Mesendoderm (in vitro differentiated cells): ENCODE measurements around the gene WASF2.
A peak's percentile ranks its signal among the peaks of the same experiment; 100 is the strongest.

Experiments used
- DNase-seq: peaks from one replicate; pipeline ENCODE4 v3.0.0; 2013
- H2AK5ac ChIP-seq: 2 replicates; pipeline ENCODE4 v1.6.1; 2013; ENCODE audit warnings: low read length, inconsistent platforms
- H2BK120ac ChIP-seq: 2 replicates; pipeline ENCODE4 v1.6.1; 2013; ENCODE audit warnings: low read depth, mild to moderate bottlenecking, low read length, moderate library complexity, mixed read lengths
- H2BK15ac ChIP-seq: replicated peaks from 2 replicates; pipeline ENCODE4 v1.6.1; 2013; ENCODE audit warnings: low read depth, mild to moderate bottlenecking, moderate library complexity
- H2BK5ac ChIP-seq: 2 replicates; pipeline ENCODE4 v1.6.1; 2013; ENCODE audit warnings: low read length, inconsistent platforms
- H3K18ac ChIP-seq: 2 replicates; pipeline ENCODE4 v1.6.1; 2013; ENCODE audit warnings: mild to moderate bottlenecking, low read length, mixed read lengths
- H3K23ac ChIP-seq: one replicate; pipeline ENCODE4 v1.6.1; 2013; ENCODE audit warnings: low read length
- H3K27ac ChIP-seq: 2 replicates; pipeline ENCODE4 v1.5.1; 2013; ENCODE audit warnings: low read depth, mild to moderate bottlenecking, inconsistent platforms, low read length, moderate library complexity
- H3K27me3 ChIP-seq: 2 replicates; pipeline ENCODE4 v1.6.1; 2013; ENCODE audit warnings: low read length, control low read depth, mild to moderate bottlenecking, inconsistent platforms; ENCODE audit not compliant: insufficient read depth, poor library complexity
- H3K36me3 ChIP-seq: 2 replicates; pipeline ENCODE4 v1.6.1; 2013; ENCODE audit warnings: low read length, inconsistent platforms; ENCODE audit not compliant: control insufficient read depth, insufficient read depth
- H3K4ac ChIP-seq: one replicate; pipeline ENCODE4 v1.6.1; 2013; ENCODE audit warnings: low read depth, mild to moderate bottlenecking, low read length, moderate library complexity
- H3K4me1 ChIP-seq: 2 replicates; pipeline ENCODE4 v1.6.1; 2013; ENCODE audit warnings: low read depth, low read length, inconsistent platforms; ENCODE audit not compliant: control insufficient read depth
- H3K4me2 ChIP-seq: 2 replicates; pipeline ENCODE4 v1.6.1; 2013; ENCODE audit warnings: low read length
- H3K4me3 ChIP-seq: 2 replicates; pipeline ENCODE4 v1.5.1; 2013; ENCODE audit warnings: mild to moderate bottlenecking, low read length
- H3K56ac ChIP-seq: one replicate; pipeline ENCODE4 v1.6.1; 2013; ENCODE audit warnings: low read length
- H3K79me1 ChIP-seq: 2 replicates; pipeline ENCODE4 v1.6.1; 2013; ENCODE audit warnings: low read length, inconsistent platforms
- H3K79me2 ChIP-seq: 2 replicates; pipeline ENCODE4 v1.6.1; 2013; ENCODE audit warnings: mild to moderate bottlenecking, low read length; ENCODE audit not compliant: control insufficient read depth, insufficient read depth
- H3K9ac ChIP-seq: 2 replicates; pipeline ENCODE4 v1.6.1; 2013; ENCODE audit warnings: low read length, inconsistent platforms
- H4K5ac ChIP-seq: one replicate; pipeline ENCODE4 v1.6.1; 2013; ENCODE audit warnings: low read length
- H4K8ac ChIP-seq: one replicate; pipeline ENCODE4 v1.6.1; 2013; ENCODE audit warnings: low read depth, mild to moderate bottlenecking, control low read depth, low read length, moderate library complexity
- WGBS: extraction: QIAGEN DNeasy Blood & Tissue Kit; methylation state at CpG from one replicate; pipeline ENCODE4 v1.1.7; 2013; ENCODE audit warnings: low lambda C conversion rate, missing lambda C conversion rate; ENCODE audit not compliant: insufficient coverage; ENCODE audit errors: extremely low coverage; 5-methylcytosine and 5-hydroxymethylcytosine counted together

The WASF2 gene

DNA sequence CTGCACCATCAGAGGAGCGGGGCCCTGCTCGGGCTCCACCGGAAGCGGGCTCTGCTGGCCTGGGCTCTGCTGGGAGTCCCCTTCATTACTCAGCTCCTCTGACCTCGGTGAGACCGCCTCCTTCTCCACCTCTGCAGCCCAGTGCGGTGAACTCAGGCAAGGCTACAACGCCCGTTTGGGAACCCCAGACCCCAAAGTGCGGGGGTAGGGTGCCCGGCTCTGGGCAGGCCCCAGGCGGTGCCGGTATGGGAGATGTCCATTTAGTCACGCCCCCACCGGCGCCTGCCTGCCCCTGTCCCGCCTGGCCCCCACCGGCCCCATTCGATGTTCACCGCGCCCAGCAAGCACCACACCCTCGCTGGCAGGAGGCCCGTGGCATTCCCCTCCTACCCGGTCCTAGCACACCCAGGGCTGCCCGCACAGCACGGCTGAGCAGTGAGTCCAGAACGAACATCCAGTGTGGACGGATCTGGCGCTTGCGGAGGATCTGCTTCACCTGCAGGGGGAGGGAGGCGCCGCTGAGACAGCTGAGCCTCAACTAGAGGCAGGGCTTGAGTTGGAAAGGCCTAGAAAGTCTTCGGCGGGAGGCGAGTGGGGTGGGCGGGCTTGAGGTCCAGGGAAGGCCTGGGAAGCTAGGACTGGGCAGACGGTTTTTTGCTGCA, 133.2 kb downstream of the WASF2 start:
- H3K27me3 ChIP-seq: no peaks in the 10 kb centered on the region
- no CpG with 5 or more reads among the region's 37 CpGs for WGBS
- no peak overlapping the region for H3K56ac ChIP-seq
- H4K5ac ChIP-seq: no peak overlapping the region
- H3K4ac ChIP-seq: no peak overlapping the region
- no peaks in the 10 kb centered on the region for H3K79me2 ChIP-seq
- no peaks in the 10 kb centered on the region for H3K36me3 ChIP-seq
- no peak overlapping the region for H3K27ac ChIP-seq
- H3K79me1 ChIP-seq: no peaks in the 10 kb centered on the region
- H3K4me1 ChIP-seq: peaks cover 6% of the 10 kb centered on the region
- H2BK120ac ChIP-seq: no peak overlapping the region
- no peak overlapping the region for H3K4me2 ChIP-seq
- peak; percentile 43 for DNase-seq
- H3K23ac ChIP-seq: no peak overlapping the region
- H2AK5ac ChIP-seq: no peak overlapping the region
- H3K18ac ChIP-seq: no peak overlapping the region
- H3K9ac ChIP-seq: no peak overlapping the region
- no peak overlapping the region for H4K8ac ChIP-seq
- no peak overlapping the region for H2BK15ac ChIP-seq
- H3K4me3 ChIP-seq: no peak overlapping the region
- H2BK5ac ChIP-seq: no peak overlapping the region

DNA sequence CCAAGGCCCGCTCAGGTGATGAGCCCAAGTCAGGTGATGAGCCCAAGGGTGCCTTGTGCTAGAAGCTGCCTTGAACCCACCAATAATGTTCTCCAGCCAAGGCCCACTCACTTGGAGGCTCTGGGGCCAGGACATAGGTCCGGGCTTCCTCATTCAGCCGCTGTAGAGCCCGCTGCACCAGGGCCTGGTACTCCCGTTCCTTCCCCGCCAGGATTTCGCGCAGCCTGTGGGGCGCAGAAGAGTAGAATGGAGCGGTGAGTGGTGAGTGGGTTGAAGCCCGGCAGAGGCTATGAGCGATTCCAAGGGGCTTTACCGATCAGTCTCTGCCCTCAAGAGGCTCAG, 133.7 kb downstream of the WASF2 start:
- no peak for DNase-seq
- no peak overlapping the region for H3K23ac ChIP-seq
- no peak overlapping the region for H3K4ac ChIP-seq
- H3K56ac ChIP-seq: no peak overlapping the region
- peaks cover 6% of the 10 kb centered on the region for H3K4me1 ChIP-seq
- no peak overlapping the region for H3K4me3 ChIP-seq
- no peak overlapping the region for H4K5ac ChIP-seq
- no peak overlapping the region for H3K18ac ChIP-seq
- no peaks in the 10 kb centered on the region for H3K36me3 ChIP-seq
- no CpG with 5 or more reads among the region's 13 CpGs for WGBS
- H2BK15ac ChIP-seq: no peak overlapping the region
- H3K79me1 ChIP-seq: no peaks in the 10 kb centered on the region
- no peaks in the 10 kb centered on the region for H3K27me3 ChIP-seq
- no peak overlapping the region for H3K27ac ChIP-seq
- no peak overlapping the region for H4K8ac ChIP-seq
- H2BK120ac ChIP-seq: no peak overlapping the region
- no peak overlapping the region for H2AK5ac ChIP-seq
- H3K9ac ChIP-seq: no peak overlapping the region
- no peaks in the 10 kb centered on the region for H3K79me2 ChIP-seq
- H3K4me2 ChIP-seq: no peak overlapping the region
- no peak overlapping the region for H2BK5ac ChIP-seq

DNA sequence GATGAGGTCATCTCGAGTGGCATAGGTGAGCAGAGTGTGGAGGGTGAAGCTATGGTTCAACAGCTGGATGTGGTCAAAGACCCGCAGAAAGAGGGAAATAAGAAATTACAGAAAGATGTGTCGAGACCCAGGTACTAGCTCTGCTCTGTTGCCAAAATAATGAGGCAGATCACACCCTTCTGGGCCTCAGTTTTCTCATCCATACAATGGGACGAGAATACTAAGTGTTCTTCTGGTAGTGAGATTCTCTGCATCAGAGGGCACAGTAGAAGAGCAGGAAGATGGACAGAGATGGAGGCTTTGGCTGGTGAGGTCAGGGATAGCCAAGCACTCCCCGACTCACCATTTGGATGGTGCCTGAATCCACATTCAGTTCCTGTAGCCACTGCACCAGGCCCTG, 134.3 kb downstream of the WASF2 start:
- Histone ChIP-seq H3K79me2 (no peaks in the 10 kb centered on the region), H3K27me3 (no peaks in the 10 kb centered on the region), H3K4me1 (peaks cover 6% of the 10 kb centered on the region), H2AK5ac (no peak overlapping the region), H3K56ac (no peak overlapping the region), H4K5ac (no peak overlapping the region), H3K18ac (no peak overlapping the region), H3K9ac (no peak overlapping the region), H3K36me3 (no peaks in the 10 kb centered on the region), H3K27ac (no peak overlapping the region), H3K4me3 (no peak overlapping the region), H3K4ac (no peak overlapping the region), H2BK5ac (no peak overlapping the region), H2BK15ac (no peak overlapping the region), H4K8ac (no peak overlapping the region), H3K4me2 (no peak overlapping the region), H3K79me1 (no peaks in the 10 kb centered on the region), H3K23ac (no peak overlapping the region), H2BK120ac (no peak overlapping the region)
- WGBS: no CpG with 5 or more reads among the region's 5 CpGs
- DNase-seq: no peak
